Esophagus muscularis mucosa (tissue), 3 donors: ENCODE data around the gene ATP2B2.

Source experiments
- EP300 ChIP-seq: sonication (generic); formaldehyde crosslinking; IDR thresholded peaks from one replicate; pipeline ENCODE4 v1.6.1; 2017; ENCODE audit warnings: antibody characterized with exemption
- TF ChIP-seq, protein P1 (sequence below), 3 experiments: fragments of 200-600 bp in 2 of 3; fragments of 450-650 bp in 1 of 3; sonication (generic) in 2 of 3; IDR thresholded peaks; one replicate each; pipeline ENCODE4 v1.5.1; 2017 to 2019; ENCODE audit warnings: antibody characterized with exemption in 3 of 3, mild to moderate bottlenecking in 2 of 3, moderate library complexity in 1 of 3

DNA sequence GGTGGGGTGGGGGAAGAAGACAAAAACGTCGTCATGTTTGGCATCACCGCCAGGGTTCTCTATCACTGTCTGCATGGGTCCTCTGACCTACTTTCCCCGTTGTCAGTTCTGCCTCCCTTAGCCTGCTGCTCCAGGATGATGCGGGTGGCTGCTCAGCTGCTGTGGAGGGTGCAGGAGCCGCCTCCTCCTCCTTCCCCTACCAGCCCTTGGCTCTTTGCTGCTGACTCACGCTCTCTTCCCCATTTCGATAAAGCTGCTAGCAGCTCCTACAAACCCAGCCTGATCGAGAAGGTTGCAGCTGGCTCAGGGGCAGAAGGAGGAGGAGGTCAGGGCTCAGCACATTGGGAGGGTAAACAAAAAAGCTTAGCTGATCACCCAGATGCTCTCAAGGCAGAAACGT is 135.0 kb downstream of the ATP2B2 start:
- TF ChIP-seq, protein P1, sequence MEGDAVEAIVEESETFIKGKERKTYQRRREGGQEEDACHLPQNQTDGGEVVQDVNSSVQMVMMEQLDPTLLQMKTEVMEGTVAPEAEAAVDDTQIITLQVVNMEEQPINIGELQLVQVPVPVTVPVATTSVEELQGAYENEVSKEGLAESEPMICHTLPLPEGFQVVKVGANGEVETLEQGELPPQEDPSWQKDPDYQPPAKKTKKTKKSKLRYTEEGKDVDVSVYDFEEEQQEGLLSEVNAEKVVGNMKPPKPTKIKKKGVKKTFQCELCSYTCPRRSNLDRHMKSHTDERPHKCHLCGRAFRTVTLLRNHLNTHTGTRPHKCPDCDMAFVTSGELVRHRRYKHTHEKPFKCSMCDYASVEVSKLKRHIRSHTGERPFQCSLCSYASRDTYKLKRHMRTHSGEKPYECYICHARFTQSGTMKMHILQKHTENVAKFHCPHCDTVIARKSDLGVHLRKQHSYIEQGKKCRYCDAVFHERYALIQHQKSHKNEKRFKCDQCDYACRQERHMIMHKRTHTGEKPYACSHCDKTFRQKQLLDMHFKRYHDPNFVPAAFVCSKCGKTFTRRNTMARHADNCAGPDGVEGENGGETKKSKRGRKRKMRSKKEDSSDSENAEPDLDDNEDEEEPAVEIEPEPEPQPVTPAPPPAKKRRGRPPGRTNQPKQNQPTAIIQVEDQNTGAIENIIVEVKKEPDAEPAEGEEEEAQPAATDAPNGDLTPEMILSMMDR (IDR thresholded peaks at IDR 0.05) = no peak
- no peak for TF ChIP-seq EP300
